Neural cell (in vitro differentiated cells): ENCODE measurements around the gene SYT10. TPM values are rescaled to one million over a fixed set of nuclear protein-coding genes. Genes with fewer than 3 reads are reported as not detected.

ENCODE experiments used
- H2AFZ ChIP-seq: fragments of 200-600, 300-800 bp; sonication (generic), shearing (Covaris generic); 2 replicates; pipeline ENCODE4 v1.6.0; 2014; ENCODE audit warnings: low read depth, mild to moderate bottlenecking, antibody characterized with exemption, low read length, moderate library complexity
- H3F3A ChIP-seq: fragments of 200-600 bp; shearing (Covaris generic); 2 replicates; pipeline ENCODE4 v1.6.1; 2016; ENCODE audit warnings: mild to moderate bottlenecking, moderate library complexity, mixed read lengths, antibody characterized with exemption, low read length; ENCODE audit not compliant: insufficient read depth, poor library complexity, severe bottlenecking
- H3K27ac ChIP-seq: fragments of 200-600, 300-800 bp; sonication (generic), shearing (Covaris generic); 2 replicates; pipeline ENCODE4 v1.5.1; 2014; ENCODE audit warnings: mild to moderate bottlenecking, low read length, moderate library complexity
- H3K27me3 ChIP-seq: fragments of 300-800, 200-600 bp; sonication (generic), shearing (Covaris generic); 2 replicates; pipeline ENCODE4 v1.6.0; 2014; ENCODE audit warnings: mild to moderate bottlenecking, low read depth, low read length, moderate library complexity; ENCODE audit not compliant: insufficient read depth
- H3K36me3 ChIP-seq: fragments of 300-800, 200-600 bp; sonication (generic), shearing (Covaris generic); 2 replicates; pipeline ENCODE4 v1.5.1; 2014; ENCODE audit warnings: mild to moderate bottlenecking, antibody characterized with exemption, low read length, moderate library complexity; ENCODE audit not compliant: insufficient read depth
- H3K4me2 ChIP-seq: fragments of 300-800, 200-600 bp; sonication (generic), shearing (Covaris generic); 2 replicates; pipeline ENCODE4 v1.6.0; 2014; ENCODE audit warnings: mild to moderate bottlenecking, low read length
- H3K4me3 ChIP-seq: fragments of 300-800, 200-600 bp; sonication (generic), shearing (Covaris generic); 2 replicates; pipeline ENCODE4 v1.5.1; 2014; ENCODE audit warnings: mild to moderate bottlenecking, low read length, moderate library complexity
- H3K79me2 ChIP-seq: fragments of 200-600 bp; shearing (Covaris generic); replicated peaks from 2 replicates; pipeline ENCODE4 v1.6.0; 2014; ENCODE audit warnings: mild to moderate bottlenecking, low read length, moderate library complexity; ENCODE audit not compliant: insufficient read depth
- H3K9ac ChIP-seq: fragments of 300-800, 200-600 bp; sonication (generic), shearing (Covaris generic); 2 replicates; pipeline ENCODE4 v1.6.1; 2016; ENCODE audit warnings: mild to moderate bottlenecking, low read length, mixed read lengths
- H3K9me2 ChIP-seq: fragments of 200-600 bp; shearing (Covaris generic); 2 replicates; pipeline ENCODE4 v1.6.1; 2016; ENCODE audit warnings: mild to moderate bottlenecking, low read length, mixed read lengths; ENCODE audit not compliant: insufficient read depth
- H3K9me3 ChIP-seq: fragments of 200-600, 300-800 bp; sonication (generic), shearing (Covaris generic); 2 replicates; pipeline ENCODE4 v1.6.1; 2016; ENCODE audit warnings: mild to moderate bottlenecking, mixed run types, low read length, moderate library complexity, mixed read lengths
- H4K20me1 ChIP-seq: fragments of 200-600 bp; shearing (Covaris generic); 2 replicates; pipeline ENCODE4 v1.6.1; 2016; ENCODE audit warnings: mild to moderate bottlenecking, mixed run types; ENCODE audit not compliant: insufficient read depth
- EP300 ChIP-seq: fragments of 450-650 bp; conservative IDR thresholded peaks from 2 replicates; pipeline ENCODE4 v1.6.1; 2014; ENCODE audit warnings: antibody characterized with exemption, mild to moderate bottlenecking, moderate library complexity; ENCODE audit not compliant: poor library complexity, severe bottlenecking
- EZH2 ChIP-seq: fragments of 200-600, 300-800 bp; shearing (Covaris generic), sonication (generic); IDR thresholded peaks from 2 replicates; pipeline ENCODE4 v1.6.1; 2014; ENCODE audit warnings: antibody characterized with exemption, low read length, borderline replicate concordance, mild to moderate bottlenecking; ENCODE audit not compliant: insufficient read depth, poor library complexity, severe bottlenecking
- MXI1 ChIP-seq: fragments of 450-650 bp; conservative IDR thresholded peaks from 2 replicates; pipeline ENCODE4 v1.6.1; 2014; ENCODE audit warnings: antibody characterized with exemption, mild to moderate bottlenecking; ENCODE audit not compliant: poor library complexity, severe bottlenecking
- POLR2AphosphoS5 ChIP-seq: IDR thresholded peaks from 2 replicates; pipeline ENCODE4 v1.6.1; 2012
- RAD21 ChIP-seq: fragments of 450-650 bp; conservative IDR thresholded peaks from 2 replicates; pipeline ENCODE4 v1.6.1; 2014; ENCODE audit warnings: antibody characterized with exemption, mild to moderate bottlenecking, moderate library complexity
- SMC3 ChIP-seq: fragments of 450-650 bp; conservative IDR thresholded peaks from 2 replicates; pipeline ENCODE4 v1.6.1; 2014; ENCODE audit warnings: antibody characterized with exemption, mild to moderate bottlenecking, moderate library complexity; ENCODE audit not compliant: poor library complexity
- TAF1 ChIP-seq: IDR thresholded peaks from 2 replicates; pipeline ENCODE4 v1.6.1; 2012; ENCODE audit warnings: low read depth
- polyA plus RNA-seq: library from polyadenylated mRNA; depleted of rRNA; stranded (reverse); fragments of >200 nt; gene quantifications from 2 replicates; pipeline ENCODE4 v1.2.3, GENCODE V29; 2014
- TF ChIP-seq, protein P1 (sequence below): IDR thresholded peaks from 2 replicates; pipeline ENCODE4 v1.6.1; 2012; ENCODE audit warnings: borderline replicate concordance
- TF ChIP-seq, protein P2 (sequence below): fragments of 450-650 bp; IDR thresholded peaks from 2 replicates; pipeline ENCODE4 v1.5.1; 2014; ENCODE audit warnings: antibody characterized with exemption, mild to moderate bottlenecking, moderate library complexity; ENCODE audit not compliant: poor library complexity, severe bottlenecking

The SYT10 gene
- polyA plus RNA-seq, 1 donor from 2014 or later: 12.3 TPM

DNA sequence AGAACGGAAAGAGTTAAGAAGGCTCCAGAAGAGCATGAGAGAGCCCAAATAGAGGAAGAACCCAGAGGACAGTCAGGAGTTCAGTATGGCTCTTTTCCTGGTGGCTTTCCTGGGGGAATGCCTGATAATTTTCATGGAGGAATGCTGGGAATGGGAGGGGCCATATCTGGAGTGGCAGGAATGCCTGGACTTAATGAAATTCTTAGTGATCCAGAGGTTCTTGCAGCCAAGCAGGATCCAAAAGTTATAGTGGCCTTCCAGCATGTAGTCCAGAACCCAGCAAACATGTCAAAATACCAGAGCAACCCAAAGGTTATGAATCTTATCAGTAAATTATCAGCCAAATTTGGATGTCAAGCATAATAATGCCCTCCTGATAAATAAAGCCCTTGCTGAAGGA, 15.5 kb upstream of the SYT10 start:
- TF ChIP-seq SMC3 (no peak), RAD21 (no peak), MXI1 (no peak), EP300 (no peak), EZH2 (no peak), TAF1 (no peak), POLR2AphosphoS5 (no peak)
- TF ChIP-seq, protein P1, sequence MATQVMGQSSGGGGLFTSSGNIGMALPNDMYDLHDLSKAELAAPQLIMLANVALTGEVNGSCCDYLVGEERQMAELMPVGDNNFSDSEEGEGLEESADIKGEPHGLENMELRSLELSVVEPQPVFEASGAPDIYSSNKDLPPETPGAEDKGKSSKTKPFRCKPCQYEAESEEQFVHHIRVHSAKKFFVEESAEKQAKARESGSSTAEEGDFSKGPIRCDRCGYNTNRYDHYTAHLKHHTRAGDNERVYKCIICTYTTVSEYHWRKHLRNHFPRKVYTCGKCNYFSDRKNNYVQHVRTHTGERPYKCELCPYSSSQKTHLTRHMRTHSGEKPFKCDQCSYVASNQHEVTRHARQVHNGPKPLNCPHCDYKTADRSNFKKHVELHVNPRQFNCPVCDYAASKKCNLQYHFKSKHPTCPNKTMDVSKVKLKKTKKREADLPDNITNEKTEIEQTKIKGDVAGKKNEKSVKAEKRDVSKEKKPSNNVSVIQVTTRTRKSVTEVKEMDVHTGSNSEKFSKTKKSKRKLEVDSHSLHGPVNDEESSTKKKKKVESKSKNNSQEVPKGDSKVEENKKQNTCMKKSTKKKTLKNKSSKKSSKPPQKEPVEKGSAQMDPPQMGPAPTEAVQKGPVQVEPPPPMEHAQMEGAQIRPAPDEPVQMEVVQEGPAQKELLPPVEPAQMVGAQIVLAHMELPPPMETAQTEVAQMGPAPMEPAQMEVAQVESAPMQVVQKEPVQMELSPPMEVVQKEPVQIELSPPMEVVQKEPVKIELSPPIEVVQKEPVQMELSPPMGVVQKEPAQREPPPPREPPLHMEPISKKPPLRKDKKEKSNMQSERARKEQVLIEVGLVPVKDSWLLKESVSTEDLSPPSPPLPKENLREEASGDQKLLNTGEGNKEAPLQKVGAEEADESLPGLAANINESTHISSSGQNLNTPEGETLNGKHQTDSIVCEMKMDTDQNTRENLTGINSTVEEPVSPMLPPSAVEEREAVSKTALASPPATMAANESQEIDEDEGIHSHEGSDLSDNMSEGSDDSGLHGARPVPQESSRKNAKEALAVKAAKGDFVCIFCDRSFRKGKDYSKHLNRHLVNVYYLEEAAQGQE: no peak
- TF ChIP-seq, protein P2, sequence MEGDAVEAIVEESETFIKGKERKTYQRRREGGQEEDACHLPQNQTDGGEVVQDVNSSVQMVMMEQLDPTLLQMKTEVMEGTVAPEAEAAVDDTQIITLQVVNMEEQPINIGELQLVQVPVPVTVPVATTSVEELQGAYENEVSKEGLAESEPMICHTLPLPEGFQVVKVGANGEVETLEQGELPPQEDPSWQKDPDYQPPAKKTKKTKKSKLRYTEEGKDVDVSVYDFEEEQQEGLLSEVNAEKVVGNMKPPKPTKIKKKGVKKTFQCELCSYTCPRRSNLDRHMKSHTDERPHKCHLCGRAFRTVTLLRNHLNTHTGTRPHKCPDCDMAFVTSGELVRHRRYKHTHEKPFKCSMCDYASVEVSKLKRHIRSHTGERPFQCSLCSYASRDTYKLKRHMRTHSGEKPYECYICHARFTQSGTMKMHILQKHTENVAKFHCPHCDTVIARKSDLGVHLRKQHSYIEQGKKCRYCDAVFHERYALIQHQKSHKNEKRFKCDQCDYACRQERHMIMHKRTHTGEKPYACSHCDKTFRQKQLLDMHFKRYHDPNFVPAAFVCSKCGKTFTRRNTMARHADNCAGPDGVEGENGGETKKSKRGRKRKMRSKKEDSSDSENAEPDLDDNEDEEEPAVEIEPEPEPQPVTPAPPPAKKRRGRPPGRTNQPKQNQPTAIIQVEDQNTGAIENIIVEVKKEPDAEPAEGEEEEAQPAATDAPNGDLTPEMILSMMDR: no peak
- Histone ChIP-seq H3K9me2 (no peaks in the 10 kb centered on the region), H3K4me2 (no peak overlapping the region), H3F3A (no peaks in the 10 kb centered on the region), H3K9ac (no peak overlapping the region), H3K27me3 (no peaks in the 10 kb centered on the region), H3K9me3 (no peaks in the 10 kb centered on the region), H3K4me3 (no peak overlapping the region), H4K20me1 (no peaks in the 10 kb centered on the region), H3K79me2 (no peaks in the 10 kb centered on the region), H3K36me3 (no peaks in the 10 kb centered on the region), H2AFZ (no peak overlapping the region), H3K27ac (no peak overlapping the region)

DNA sequence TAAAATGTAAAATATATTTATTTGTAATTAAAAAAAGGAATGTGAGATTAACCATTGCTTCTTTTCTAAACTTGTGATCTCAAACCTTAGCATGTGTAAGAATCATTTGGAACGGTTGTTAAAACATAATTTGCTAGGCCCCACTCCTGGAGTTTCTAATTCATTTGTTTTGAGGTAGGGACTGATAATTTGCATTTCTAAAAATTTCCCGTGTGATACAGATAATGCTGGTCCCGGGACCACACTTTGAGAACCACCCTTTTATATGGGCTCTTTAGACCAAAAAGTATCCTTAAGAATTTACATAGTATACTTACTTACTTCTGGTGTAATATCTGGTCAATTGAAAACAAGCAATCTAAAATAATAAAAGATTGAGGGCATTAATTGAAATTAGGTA, 10.9 kb upstream of the SYT10 start:
- no peak overlapping the region for H3K9ac ChIP-seq
- H3K27ac ChIP-seq: no peak overlapping the region
- no peak overlapping the region for H3K4me2 ChIP-seq
- H3K79me2 ChIP-seq: no peaks in the 10 kb centered on the region
- H2AFZ ChIP-seq: no peak overlapping the region
- H3K9me2 ChIP-seq: no peaks in the 10 kb centered on the region
- H3K4me3 ChIP-seq: no peak overlapping the region
- TF ChIP-seq SMC3 (no peak), POLR2AphosphoS5 (no peak), RAD21 (no peak), EP300 (no peak), EZH2 (no peak), MXI1 (no peak), TAF1 (no peak)
- TF ChIP-seq, protein P1: no peak
- TF ChIP-seq, protein P2: no peak
- no peaks in the 10 kb centered on the region for H3K9me3 ChIP-seq
- H3K36me3 ChIP-seq: no peaks in the 10 kb centered on the region
- H3K27me3 ChIP-seq: no peaks in the 10 kb centered on the region
- no peaks in the 10 kb centered on the region for H4K20me1 ChIP-seq
- no peaks in the 10 kb centered on the region for H3F3A ChIP-seq
